Stimulated activated CD4-positive, alpha-beta T cell treated with anti-CD3 and anti-CD28 coated beads, Interleukin-12 subunit alpha, Interleukin-12 subunit beta, amount 100 ng/mL, for 4 hours (primary cell): Measurements from ENCODE around the gene KIRREL3.

ENCODE experiments used
- DNase-seq: peaks from one replicate; pipeline ENCODE4 v3.0.0-alpha.2; 2020

KIRREL3 gene

DNA sequence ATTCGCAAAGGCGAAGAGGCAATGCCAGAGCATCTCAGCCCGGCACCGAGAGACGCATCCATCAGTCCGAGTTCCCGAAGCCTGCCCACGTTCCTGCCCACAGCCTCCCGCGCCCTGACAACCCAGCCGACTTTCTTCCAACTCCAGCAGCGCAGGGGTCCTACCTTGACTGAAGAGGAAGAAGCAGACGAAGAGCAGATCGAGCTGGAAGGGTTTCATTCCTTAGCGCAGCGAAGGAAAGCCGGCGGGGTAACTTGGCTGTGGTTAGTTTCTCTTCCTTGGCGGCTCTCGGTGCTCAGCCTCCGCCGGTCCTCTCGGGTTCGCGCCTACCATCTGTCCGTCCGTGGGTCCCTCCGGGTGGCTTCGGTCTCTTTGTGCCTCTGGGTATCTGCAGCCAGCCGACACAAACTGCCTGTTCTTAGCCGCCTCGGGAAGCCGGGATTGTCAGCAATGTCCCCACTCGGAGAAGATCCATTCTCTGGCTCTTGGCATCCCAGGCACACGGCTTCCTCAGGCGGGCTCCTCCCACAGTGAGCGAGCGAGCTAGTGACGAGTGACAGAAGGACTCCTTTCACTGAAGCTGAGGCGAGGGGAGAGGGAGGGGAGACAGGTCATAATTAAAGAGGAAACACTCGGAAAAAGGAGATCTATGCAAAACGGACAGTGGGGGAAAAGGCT lies at the start of gene KIRREL3:
KIRREL3 (minus strand) TSS at position 480 of the 678 bp plus-strand sequence.
- no peak for DNase-seq

DNA sequence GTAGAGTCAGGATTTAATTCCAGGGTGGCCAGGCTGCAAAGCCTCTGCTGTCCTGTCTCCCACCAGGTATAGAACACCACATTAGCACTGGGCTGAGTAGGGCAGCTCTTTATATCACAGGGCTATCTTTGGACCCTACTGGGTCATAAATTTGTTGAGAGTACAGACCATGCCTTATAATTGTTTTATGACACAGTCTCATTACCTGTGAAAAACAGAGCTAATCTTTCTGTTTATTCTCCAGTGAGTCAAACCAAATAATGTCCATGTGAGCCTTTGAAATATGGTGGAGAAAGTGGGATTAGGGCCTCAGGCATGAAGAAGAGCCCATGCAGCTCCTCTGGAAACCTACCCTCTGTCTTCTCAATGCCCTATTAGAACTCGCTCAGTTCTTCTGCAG lies 49.6 kb upstream of the KIRREL3 start:
- DNase-seq, result no peak

DNA sequence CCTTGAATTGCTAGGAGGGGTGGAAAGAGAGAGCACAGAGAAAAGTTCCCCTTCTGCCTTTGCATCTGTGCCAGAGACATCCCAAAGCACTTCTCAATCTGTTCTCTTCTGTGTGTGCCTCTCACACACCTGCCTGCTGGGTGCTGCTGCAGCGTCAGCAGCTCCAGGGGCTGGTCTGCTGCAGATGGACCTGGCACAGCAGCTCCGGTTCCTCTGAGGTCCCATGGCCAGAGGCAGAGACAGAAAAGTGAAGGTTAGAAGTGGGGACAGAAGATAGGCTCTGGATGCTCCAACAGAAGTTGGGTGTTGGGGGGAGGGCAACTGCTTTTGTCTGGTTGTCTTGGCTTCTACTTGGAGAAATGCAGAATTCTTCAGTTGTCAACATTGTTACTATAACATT lies 48.9 kb upstream of the KIRREL3 start:
- no peak for DNase-seq

DNA sequence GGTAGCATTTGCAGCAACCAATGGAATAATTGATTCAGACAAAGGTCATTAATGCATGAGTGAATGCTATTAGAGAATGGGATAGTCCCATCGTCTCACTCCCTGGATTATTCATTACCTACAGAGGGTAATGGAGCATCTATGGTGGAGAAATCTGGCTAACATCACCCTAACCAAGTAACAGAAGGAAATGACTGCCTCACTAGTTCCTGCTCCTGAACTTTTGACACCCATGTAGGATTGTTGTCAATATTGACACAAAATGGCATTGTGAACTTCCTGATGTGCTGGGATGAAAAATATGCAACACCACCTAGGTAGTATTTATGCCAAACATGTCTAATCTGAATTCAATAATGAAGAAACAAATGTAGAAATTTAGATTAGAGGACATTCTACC lies 44.0 kb upstream of the KIRREL3 start:
- no peak for DNase-seq

DNA sequence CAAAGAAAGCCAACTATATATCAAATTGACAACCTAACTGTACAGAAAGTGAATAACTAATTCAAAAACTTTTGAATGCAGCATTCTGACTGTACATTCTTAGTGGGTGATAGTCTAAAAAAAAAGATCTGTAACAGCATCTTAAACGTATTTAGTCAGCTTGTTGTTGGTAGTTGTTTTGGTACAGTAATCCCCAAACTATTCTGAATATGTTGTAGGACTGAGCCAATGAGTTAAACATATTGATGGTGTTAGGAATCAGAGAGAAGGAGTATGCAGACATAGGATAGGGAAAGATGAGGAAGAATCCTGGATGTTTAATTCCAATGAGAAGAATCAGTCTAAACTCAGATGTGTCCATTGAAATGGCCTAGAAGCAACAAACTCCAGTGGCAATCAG lies 41.9 kb upstream of the KIRREL3 start:
- no peak for DNase-seq

DNA sequence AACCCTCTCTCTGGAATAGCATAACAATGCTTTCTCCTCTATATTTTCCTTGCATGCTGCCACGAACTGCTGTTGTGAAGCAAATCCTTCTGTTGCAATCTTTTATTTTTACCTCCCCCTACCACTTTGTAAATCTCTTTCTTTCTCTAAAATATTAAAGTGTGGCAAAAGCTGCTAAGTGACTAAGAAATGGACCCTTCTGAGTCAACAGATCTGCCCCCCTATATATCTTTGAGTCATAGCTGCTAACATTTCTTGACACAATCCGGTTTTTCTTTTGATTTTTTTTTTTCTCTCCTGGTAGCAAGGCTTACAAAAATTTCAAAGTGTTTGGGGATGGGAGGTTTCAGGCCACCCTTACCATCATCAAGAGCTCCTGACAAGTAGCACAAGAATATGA lies 39.0 kb upstream of the KIRREL3 start:
- DNase-seq, result no peak

DNA sequence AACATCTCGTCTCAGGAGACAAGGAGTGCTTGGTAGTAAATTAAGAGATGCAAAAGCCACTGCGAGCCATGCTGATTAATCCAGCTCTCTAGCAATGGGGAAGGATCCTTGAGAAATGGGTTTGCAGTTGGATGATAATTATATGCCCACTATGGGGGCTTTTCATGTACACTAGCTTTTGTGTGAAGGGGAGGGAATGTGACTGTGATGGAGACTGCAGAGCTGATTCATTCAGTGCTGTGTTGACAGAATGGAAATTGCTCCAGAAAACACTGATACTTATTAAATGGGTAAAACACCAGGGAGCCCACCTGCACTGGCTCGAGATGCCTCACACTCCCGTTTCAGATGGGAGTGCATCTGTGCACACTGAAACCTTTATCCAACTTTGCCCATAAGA lies 37.0 kb upstream of the KIRREL3 start:
- DNase-seq, result no peak

DNA sequence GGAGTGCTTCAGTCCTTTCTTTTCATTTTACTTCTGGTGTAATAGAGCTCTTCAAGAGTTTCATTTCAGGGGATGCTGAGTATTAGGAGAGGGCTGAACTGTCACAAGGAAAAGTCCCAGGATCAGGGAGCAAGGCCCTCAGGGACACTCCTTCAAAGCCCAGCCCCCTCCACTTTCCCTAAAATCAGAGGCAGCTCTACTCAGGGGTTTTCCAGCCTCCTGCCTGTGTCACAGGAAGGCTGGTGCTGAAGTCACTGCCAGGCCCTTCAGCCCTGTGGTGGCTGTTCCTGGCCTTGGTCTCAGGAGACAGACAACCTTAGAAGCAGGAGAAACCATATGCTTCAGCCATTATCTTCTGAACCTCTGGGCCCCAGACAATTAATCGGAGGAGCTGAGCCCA lies 36.4 kb upstream of the KIRREL3 start:
- no peak for DNase-seq

DNA sequence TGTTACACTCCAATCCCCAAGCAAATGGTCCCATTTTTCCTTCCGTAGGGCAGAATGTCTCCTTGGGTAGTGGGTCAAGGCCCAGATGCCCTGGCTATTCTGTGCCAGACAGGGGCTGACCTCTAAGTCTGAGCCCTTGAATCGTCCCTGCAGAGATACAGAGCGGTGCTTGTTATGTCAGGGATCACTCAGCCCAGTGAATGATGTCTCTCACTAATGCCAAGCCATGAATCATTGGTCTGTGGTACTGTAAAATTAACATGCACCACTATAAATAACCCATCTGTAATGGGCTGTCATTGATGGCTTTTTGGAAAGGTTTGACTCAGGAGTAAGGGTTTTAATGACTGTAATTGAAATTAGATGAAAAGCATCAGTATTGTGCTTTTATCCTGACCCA lies 35.3 kb upstream of the KIRREL3 start:
- no peak for DNase-seq

DNA sequence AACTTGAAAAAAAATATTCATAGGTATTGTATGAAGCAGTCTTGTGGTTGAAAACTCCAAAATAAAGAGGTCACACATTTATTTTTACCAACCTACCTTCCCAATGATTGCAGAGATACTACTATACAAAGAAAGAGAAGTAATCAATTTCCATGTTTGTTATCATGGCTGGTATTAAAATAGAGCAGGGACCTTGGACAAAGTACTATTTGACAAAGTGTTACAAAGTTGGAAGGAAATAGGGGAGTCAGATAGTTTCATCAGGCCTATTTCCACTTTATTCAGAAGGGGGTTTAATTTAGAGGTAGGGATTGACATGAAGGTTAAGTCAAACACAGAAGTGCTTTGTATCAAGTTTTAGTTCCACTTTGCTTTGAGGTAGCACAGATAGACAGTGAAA lies 34.4 kb upstream of the KIRREL3 start:
- no peak for DNase-seq

DNA sequence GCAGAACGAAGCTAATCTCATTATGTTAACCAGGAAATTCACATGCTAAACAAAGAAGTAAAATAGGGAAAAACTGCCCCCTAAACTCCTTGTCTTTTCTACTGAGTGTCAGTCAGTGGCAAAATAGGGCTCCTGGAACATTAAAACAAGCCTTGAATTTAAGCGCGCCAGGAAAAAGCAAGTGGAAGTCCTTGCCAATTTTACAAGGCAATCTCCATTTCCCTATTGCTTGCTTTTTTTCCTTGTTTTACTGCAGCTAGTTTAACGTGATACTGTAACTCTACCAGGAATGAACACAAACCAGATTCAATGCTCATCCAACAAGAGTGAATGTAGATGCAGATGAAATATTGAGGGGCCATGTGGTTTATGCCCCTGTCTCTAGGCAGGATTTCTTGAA lies 28.1 kb upstream of the KIRREL3 start:
- DNase-seq, result no peak

DNA sequence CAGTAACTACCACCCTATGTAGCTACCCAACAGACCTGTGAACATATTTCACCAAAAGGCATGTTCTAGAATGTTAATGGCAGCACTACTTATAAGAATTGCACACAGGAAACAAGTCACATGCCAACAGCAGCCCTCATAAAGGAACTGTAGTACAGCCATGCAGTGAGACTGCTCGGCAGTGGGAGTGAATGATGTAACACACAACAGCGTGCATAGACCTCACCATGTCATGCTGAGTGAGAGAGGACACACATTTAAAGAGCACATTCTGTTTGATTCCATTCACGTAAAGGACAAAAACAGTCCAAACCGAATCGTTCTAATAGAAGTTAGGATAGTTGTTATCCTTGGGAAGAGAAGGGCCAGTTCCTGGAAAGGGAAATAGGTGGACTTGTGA lies 27.2 kb upstream of the KIRREL3 start:
- DNase-seq, result no peak

DNA sequence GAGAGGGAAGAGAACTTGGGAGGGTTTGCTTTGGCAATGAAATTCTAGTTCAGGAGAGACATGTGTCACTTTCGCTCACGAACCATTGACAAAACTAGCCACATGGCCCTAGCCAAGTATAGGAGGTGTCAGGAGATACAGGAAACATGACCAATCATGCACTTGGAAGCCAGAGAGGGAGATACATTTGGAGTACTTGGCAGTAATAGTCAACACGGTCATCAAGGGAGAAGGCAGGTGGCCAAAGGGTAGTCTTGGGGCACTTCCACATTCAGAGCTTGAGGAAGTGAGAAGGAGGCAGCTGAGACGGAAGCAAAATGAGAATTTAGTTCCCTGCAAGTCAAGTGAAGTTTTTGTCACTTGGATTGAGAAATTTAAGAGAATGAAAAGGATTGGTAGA lies 26.4 kb upstream of the KIRREL3 start:
- no peak for DNase-seq

DNA sequence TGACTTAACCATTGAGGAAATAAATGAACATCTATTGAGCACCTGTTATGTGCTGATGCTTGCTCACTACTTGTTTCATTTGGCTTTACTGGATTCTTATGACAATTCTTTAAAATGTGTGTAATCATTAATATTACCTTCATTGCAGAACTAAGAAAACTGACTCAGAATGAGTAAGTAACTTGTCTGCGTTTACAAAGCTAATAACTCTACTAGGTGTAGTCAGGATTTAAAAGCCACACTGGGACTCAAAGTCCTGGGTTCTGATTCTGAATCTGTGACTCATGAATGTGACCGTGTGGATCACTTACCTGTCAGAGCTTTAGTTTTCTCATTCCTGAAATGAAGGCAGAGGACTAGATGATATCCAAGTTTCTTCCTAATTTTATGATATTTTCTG lies 23.4 kb upstream of the KIRREL3 start:
- no peak for DNase-seq

DNA sequence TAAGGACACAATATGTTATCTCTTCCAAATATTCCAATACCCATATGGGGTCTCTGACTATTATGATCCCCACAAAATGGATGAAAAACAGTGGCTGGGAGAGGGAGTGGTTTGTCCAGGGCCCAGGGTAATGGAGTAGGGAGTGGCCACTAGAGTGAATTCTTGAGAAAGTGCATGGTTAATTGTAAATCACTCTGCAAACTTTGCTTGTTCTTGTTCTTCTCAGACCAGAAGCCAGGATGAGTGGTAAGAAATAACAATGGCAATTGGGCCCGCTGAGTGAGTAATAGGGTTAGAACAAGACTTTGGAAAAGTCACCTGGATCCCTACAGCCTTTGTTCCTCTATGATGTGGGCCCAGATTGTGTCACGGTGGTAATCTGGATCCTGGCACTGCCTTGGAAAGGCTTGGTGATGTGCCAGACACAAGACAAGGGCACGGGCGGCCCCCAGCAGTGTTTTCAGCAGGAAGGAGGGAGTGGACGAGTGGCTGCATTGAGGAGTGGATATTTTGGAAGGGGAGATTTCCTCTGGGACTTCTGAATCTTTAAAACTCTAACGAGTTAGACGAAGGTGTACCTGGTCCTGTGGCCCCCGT lies 18.2 kb upstream of the KIRREL3 start:
- DNase-seq, result no peak

DNA sequence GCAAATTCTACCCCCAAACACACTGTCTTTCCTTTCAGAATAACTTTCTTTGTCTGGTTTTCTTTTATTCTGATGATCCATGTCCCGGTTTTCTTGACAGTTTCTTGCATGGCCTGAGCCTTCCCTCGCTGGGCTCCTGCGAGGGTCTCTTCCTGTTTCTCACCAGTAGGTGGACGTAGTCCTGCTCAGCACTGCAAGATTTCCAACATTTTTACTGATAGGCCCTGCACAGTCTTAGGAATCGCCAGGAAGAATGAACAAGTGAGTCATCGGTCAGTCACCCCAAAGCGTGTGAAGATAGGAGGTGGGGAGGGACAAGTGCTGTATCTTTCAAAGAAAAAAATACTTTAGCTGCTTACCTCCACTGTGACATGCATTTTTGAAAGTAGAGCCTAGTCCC lies 16.9 kb upstream of the KIRREL3 start:
- no peak for DNase-seq

DNA sequence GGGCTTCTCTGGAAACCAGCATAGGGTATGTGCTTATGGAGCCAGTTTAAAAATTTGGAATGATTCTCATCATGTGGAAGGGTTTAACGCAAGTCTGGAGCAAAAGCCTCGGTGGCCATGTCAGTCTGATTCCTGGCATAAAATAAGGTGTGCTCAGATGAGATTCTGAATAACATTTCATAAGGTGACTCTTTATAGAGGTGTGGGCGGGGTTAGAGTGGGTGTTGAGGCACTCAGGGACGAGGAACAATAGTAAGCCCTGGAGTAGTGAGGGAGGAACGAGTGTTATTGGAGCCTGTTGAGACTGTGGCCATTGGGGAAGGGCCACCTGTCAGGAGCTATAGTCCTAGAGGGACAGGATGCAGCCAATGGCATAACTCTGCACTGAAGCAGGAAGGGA lies 13.0 kb upstream of the KIRREL3 start:
- DNase-seq, result no peak

DNA sequence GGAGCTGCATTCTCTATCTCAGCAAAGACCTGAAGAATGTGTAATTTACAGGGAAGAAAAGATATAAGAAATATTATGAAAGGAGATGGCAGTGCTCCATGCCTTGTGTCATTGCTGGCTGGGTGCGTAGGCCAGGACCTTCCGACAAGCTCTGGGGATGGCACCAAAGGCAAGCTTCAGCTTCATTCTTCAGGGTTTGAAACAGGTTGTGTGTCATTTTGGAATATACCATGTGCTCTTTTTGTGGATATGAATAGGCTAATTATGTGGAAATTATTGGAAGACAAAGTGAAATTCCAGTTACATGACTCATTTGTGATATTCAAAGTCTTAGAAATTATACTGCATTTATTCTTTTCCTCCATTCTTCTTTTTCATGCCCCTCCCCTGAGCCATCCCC lies 5.7 kb upstream of the KIRREL3 start:
- no peak for DNase-seq

DNA sequence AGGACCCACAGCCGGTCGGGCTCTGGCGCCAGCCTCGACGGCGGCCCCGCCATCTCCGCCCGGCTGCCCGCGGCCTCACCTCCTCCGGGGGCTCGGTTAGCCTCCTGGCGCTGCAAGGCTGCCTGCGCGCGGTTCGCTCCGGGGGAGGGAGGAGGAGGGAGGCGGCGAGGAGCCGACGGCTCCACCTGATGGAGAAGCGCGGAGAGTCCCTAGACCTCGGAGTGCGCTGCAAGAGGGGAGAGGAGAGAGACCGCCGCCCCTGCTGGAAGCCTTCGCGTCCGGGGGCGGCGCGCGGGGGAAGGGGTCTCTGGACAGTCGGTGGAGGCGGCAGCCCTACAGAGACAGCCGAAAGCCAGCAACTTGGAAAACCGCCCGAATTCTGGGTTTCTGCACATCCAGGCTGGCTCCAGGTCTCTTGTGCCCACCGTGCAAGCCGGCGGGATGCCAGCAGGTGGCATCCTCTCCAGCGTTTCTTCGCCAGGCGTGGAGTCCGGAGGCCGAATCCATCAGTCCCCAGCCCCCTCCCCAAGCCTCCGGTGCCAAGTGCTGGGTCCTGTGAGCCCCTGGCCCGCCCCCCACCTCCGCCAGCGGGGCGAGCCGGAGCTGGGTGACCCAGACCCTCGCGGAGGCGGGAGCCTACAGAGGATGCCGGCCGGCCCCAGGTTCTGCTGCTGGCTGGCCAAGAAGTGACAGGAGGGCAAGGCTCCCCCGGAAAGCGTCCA lies 2.9 kb upstream of the KIRREL3 start:
- DNase-seq, result no peak

DNA sequence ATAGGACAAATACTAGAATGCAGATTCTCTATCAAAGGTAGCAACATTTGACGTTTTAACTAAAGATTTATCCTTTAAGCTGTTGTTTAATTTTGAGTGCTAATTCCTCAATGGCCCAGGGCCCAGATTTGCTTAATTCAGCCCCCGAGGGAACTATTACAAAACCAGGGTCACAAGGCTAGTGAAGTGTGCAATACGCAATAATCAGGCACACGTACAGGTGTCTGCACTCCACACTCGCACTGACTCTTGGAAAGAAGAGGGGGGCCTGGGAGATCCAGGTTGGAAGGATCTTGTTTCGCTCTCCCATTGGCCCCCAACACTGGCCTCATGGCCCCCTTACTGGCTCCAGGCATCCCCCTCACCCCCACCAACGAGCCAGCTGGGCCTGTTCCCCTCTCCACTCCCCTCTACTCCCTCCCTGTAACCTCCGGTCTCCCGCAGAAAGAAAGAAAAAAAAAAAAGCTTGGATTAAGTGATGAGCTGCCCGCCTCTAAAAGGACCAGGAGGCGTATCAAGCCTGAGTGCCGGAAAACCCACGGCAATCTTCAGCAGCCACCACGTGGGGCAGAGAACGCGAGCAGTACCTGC lies 2.2 kb upstream of the KIRREL3 start:
- DNase-seq, result no peak

DNA sequence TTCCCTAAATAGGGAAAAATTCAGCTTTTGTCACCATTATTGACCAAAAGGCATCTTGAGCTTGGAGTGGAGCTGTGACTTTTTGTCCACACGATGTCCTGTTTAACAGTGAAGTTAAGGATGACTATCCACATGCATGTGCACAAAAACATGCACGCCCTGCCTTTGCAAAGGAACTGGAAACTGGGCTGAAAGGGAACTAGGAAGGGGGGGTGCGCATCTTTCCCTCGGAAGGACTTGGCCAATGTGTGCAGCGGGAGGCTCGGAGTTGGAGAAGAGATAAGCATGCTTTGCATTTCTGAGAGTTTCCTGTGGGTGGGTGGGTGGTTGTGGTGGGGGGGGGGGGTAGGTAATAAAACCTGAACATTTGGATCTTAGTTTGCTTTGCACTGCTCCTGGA lies 411 bp upstream of the KIRREL3 start:
- no peak for DNase-seq

DNA sequence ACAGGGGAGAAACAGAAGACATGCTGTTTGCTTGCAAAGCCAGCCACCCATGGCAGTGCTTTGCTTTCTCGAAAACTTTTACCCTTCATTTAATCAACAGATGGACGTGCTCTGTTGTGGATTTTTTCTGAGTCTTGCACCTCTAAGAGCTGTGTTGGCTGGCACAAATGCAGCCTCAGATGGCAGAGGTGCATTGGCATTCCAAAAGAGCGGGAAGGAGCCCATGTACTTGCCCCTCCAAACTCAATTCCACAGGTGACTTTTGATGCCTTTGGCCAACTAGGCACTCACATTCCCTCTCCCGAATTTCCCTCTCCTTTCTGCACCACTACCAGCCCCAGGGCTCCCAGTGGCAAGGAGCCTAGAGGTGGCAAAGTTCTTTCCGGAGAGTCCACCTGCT lies 1.2 kb downstream of the KIRREL3 start:
- no peak for DNase-seq

DNA sequence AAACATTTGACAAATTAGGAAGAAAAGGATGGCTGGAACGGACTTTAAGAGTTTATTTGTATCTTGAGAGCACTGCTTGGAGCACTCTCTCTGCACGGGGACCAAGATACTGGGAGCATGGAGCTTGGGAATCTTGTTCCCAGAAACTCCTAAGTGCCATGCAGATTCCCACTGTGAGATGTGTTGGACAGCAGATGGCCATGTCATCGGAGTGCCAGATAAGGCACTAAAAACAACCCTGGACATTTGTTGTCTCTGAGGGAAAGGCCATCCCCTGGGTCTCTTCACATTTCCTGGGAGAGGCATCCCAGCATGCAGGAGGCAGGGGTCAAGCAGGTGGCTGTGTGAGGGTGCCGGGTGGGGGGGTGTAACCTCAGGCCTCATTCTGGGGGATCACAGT lies 2.9 kb downstream of the KIRREL3 start:
- no peak for DNase-seq

DNA sequence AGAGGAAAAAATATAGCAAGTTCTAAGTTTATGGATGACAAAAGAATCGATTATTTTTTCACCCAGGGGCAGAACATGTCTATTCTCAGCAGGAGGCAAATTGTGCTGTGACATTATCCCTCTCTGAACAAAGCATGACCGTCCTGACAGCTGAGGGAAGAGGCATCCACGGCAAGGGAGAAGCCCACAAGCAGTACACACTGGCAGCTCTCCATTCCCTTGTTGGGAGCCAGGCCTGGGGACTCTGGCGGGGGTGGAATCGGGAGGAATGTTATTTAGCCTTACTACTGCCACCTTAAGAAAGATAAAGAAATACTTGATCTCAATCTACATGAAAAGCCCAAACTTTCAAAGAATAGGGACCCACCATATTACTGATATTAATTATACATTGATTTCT lies 3.4 kb downstream of the KIRREL3 start:
- no peak for DNase-seq
